Measurements from ENCODE around the gene RERE. TPM values are rescaled to one million over a fixed set of nuclear protein-coding genes. Genes with fewer than 3 reads are reported as not detected.

Gene RERE
- polyA plus RNA-seq, 1 of the 3 experiments (the other 2 are of a cell fraction) = 8.1 TPM

- WGBS (ENCODE audit: low lambda C conversion rate) = 78% methylated on average over 7 of the region's 7 CpGs
- POLR2A ChIA-PET = no interaction called here
- no peak overlapping the region for H3K4me2 ChIP-seq
These were observed 213.1 kb downstream of the RERE start for GRCh38 chr1:8604041-8604945.

More at GRCh38 chr1:8604041-8604945, 213.1 kb downstream of the RERE start:
- no peaks in the 10 kb centered on the region for H3K27me3 ChIP-seq (ENCODE audit: insufficient read depth)
- TF ChIP-seq NFIC (IDR thresholded peaks at IDR 0.05; ENCODE audit: borderline replicate concordance) = no peak
- TF ChIP-seq FOSL2 (IDR thresholded peaks at IDR 0.05; ENCODE audit: borderline replicate concordance, low read depth) = no peak
- no peak for TF ChIP-seq GABPA (IDR thresholded peaks at IDR 0.05; ENCODE audit: low read depth)
- no peak for TF ChIP-seq RAD21 (IDR thresholded peaks at IDR 0.05; ENCODE audit: low read length)
- TF ChIP-seq JUND (IDR thresholded peaks at IDR 0.05) = no peak
- no peak for TF ChIP-seq RXRA (IDR thresholded peaks at IDR 0.05; ENCODE audit: borderline replicate concordance, low read depth)
- TF ChIP-seq MEF2A (IDR thresholded peaks at IDR 0.05; ENCODE audit: borderline replicate concordance, low read depth) = no peak
- TF ChIP-seq USF2 (IDR thresholded peaks at IDR 0.05; ENCODE audit: borderline replicate concordance, low read depth, low read length) = no peak
- TF ChIP-seq REST (IDR thresholded peaks at IDR 0.05; ENCODE audit: low read depth, low read length) = no peak
- TF ChIP-seq MXI1 (IDR thresholded peaks at IDR 0.05; ENCODE audit: low read depth, low read length) = no peak
- TF ChIP-seq YY1 (IDR thresholded peaks at IDR 0.05; ENCODE audit: low read depth) = no peak
- no peak for TF ChIP-seq RCOR1 (IDR thresholded peaks at IDR 0.05; ENCODE audit: low read length)
- TF ChIP-seq ELF1 (IDR thresholded peaks at IDR 0.05) = no peak
- no peak for DNase-seq
- no peak overlapping the region for H2AFZ ChIP-seq (ENCODE audit: low read depth)
- peaks cover 4 to 25% of the 10 kb centered on the region in 2 experiments; a peak in 3 of 4 replicates for H3K4me1 ChIP-seq (ENCODE audit: control insufficient read depth in 1 of 2, insufficient read depth in 2 of 2, low read depth in 1 of 2, low read length in 1 of 2)
- no peak overlapping the region for H3K4me3 ChIP-seq (ENCODE audit: low read depth in 2 of 2, low read length in 1 of 2)
- no peaks in the 10 kb centered on the region for H3K36me3 ChIP-seq (replicated peaks in 1 of 2; ENCODE audit: control insufficient read depth in 1 of 2, insufficient read depth in 2 of 2, low read length in 1 of 2)
- no peaks in the 10 kb centered on the region; the same call in none of the 2 replicates for H3K79me2 ChIP-seq (ENCODE audit: insufficient read depth)
- no peaks in the 10 kb centered on the region for H3K9me2 ChIP-seq
- H3K9me3 ChIP-seq = no peaks in the 10 kb centered on the region
- CTCF ChIA-PET = interaction anchor here (1.0 to 1.2 kb wide), 2 partner anchors 8 to 43 kb away, joined by 3 to 4 read pairs; no protein-coding TSS in a partner anchor
- H3F3A ChIP-seq (replicated peaks; ENCODE audit: insufficient read depth) = peaks cover 6% of the 10 kb centered on the region
- H4K20me1 ChIP-seq (ENCODE audit: insufficient read depth) = no peaks in the 10 kb centered on the region
- no peak overlapping the region for H3K9ac ChIP-seq
- no peak overlapping the region for H3K27ac ChIP-seq (ENCODE audit: low read depth in 2 of 2, low read length in 1 of 2)

Measured in SK-N-SH (cell line).